ENCODE data around the gene PRR7.
"Not testable (repeated sequence)": the region's sequence is repeated elsewhere in the genome, so short reads cannot be mapped to it uniquely, and the experiment has no call there.

Gene PRR7

GRCh38 chr5:177483042-177483441, 36.4 kb downstream of the PRR7 start:
- H3K9me2 ChIP-seq (replicated peaks; ENCODE audit: control insufficient read depth, low read length), result no peaks in the 10 kb centered on the region
- H3K27ac ChIP-seq (ENCODE audit: low read depth, low read length), result no peak overlapping the region
- H3K4me1 ChIP-seq (ENCODE audit: control insufficient read depth, low read length), result peaks cover 21% of the 10 kb centered on the region
- H3K4me3 ChIP-seq (ENCODE audit: low read length), result no peak overlapping the region
- H3K9me3 ChIP-seq (ENCODE audit: control insufficient read depth, insufficient read depth, low read length), result no peaks in the 10 kb centered on the region
- H3K27me3 ChIP-seq (ENCODE audit: control insufficient read depth, low read length), result no peaks in the 10 kb centered on the region
- no peaks in the 10 kb centered on the region for H3K79me2 ChIP-seq (ENCODE audit: control insufficient read depth, low read length)
- H3F3A ChIP-seq (ENCODE audit: control insufficient read depth, insufficient read depth), result peaks cover 7% of the 10 kb centered on the region; the same call in 1 of the 2 replicates
- TF ChIP-seq EZH2phosphoT487 (IDR thresholded peaks at IDR 0.05; ENCODE audit: borderline replicate concordance, low read length), result no peak
- TF ChIP-seq CTCF (IDR thresholded peaks at IDR 0.05; ENCODE audit: low read depth, low read length, poor library complexity, severe bottlenecking), result no peak
- H3K36me3 ChIP-seq (ENCODE audit: control insufficient read depth, low read length), result peaks cover 3% of the 10 kb centered on the region; the same call in 1 of the 2 replicates
- H3K4me2 ChIP-seq (ENCODE audit: low read length), result no peak overlapping the region
- H4K20me1 ChIP-seq (ENCODE audit: control insufficient read depth, insufficient read depth, low read depth, low read length), result no peaks in the 10 kb centered on the region

- Histone ChIP-seq H3K4me3 (ENCODE audit: low read length) (no peak overlapping the region), H3K79me2 (ENCODE audit: control insufficient read depth, low read length) (no peaks in the 10 kb centered on the region), H3K9me2 (replicated peaks; ENCODE audit: control insufficient read depth, low read length) (no peaks in the 10 kb centered on the region), H3K27ac (ENCODE audit: low read depth, low read length) (no peak overlapping the region), H3K4me1 (ENCODE audit: control insufficient read depth, low read length) (peaks cover 14% of the 10 kb centered on the region), H3K36me3 (ENCODE audit: control insufficient read depth, low read length) (peaks cover 6% of the 10 kb centered on the region; the same call in 1 of the 2 replicates), H3K27me3 (ENCODE audit: control insufficient read depth, low read length) (no peaks in the 10 kb centered on the region), H3K4me2 (ENCODE audit: low read length) (no peak overlapping the region), H3F3A (ENCODE audit: control insufficient read depth, insufficient read depth) (peaks cover 7% of the 10 kb centered on the region; the same call in 1 of the 2 replicates), H3K9me3 (ENCODE audit: control insufficient read depth, insufficient read depth, low read length) (no peaks in the 10 kb centered on the region), H4K20me1 (ENCODE audit: control insufficient read depth, insufficient read depth, low read depth, low read length) (no peaks in the 10 kb centered on the region)
- TF ChIP-seq CTCF (IDR thresholded peaks at IDR 0.05; ENCODE audit: low read depth, low read length, poor library complexity, severe bottlenecking) (no peak), EZH2phosphoT487 (IDR thresholded peaks at IDR 0.05; ENCODE audit: borderline replicate concordance, low read length) (no peak)
These were observed 37.6 kb downstream of the PRR7 start for GRCh38 chr5:177483994-177484901.

- Histone ChIP-seq H3F3A (ENCODE audit: control insufficient read depth, insufficient read depth) (peaks cover 3% of the 10 kb centered on the region; the same call in 1 of the 2 replicates), H4K20me1 (ENCODE audit: control insufficient read depth, insufficient read depth, low read depth, low read length) (no peaks in the 10 kb centered on the region), H3K79me2 (ENCODE audit: control insufficient read depth, low read length) (no peaks in the 10 kb centered on the region), H3K9me3 (ENCODE audit: control insufficient read depth, insufficient read depth, low read length) (no peaks in the 10 kb centered on the region), H3K36me3 (ENCODE audit: control insufficient read depth, low read length) (peaks cover 6% of the 10 kb centered on the region; the same call in 1 of the 2 replicates), H3K4me1 (ENCODE audit: control insufficient read depth, low read length) (peaks cover 14% of the 10 kb centered on the region), H3K27me3 (ENCODE audit: control insufficient read depth, low read length) (no peaks in the 10 kb centered on the region), H3K27ac (ENCODE audit: low read depth, low read length) (no peak overlapping the region), H3K4me3 (ENCODE audit: low read length) (no peak overlapping the region), H3K4me2 (ENCODE audit: low read length) (no peak overlapping the region), H3K9me2 (replicated peaks; ENCODE audit: control insufficient read depth, low read length) (no peaks in the 10 kb centered on the region)
- TF ChIP-seq CTCF (IDR thresholded peaks at IDR 0.05; ENCODE audit: low read depth, low read length, poor library complexity, severe bottlenecking) (no peak), EZH2phosphoT487 (IDR thresholded peaks at IDR 0.05; ENCODE audit: borderline replicate concordance, low read length) (no peak)
These were observed 38.4 kb downstream of the PRR7 start for GRCh38 chr5:177484902-177485549.

GRCh38 chr5:177485753-177486152, 39.1 kb downstream of the PRR7 start:
- H3K9me2 ChIP-seq (replicated peaks; ENCODE audit: control insufficient read depth, low read length); H3K27ac ChIP-seq (ENCODE audit: low read depth, low read length); H3K4me3 ChIP-seq (ENCODE audit: low read length); H3K9me3 ChIP-seq (ENCODE audit: control insufficient read depth, insufficient read depth, low read length); H3K79me2 ChIP-seq (ENCODE audit: control insufficient read depth, low read length); H3K36me3 ChIP-seq (ENCODE audit: control insufficient read depth, low read length); H4K20me1 ChIP-seq (ENCODE audit: control insufficient read depth, insufficient read depth, low read depth, low read length); H3K27me3 ChIP-seq (ENCODE audit: control insufficient read depth, low read length); H3K4me2 ChIP-seq (ENCODE audit: low read length); H3F3A ChIP-seq (ENCODE audit: control insufficient read depth, insufficient read depth): not testable (repeated sequence)
- peaks cover 20% of the 10 kb centered on the region for H3K4me1 ChIP-seq (ENCODE audit: control insufficient read depth, low read length)

All from DOHH2 (cell line).